Bronchial epithelial cell (primary cell): Measurements from ENCODE around the gene PPP1R2C. TPM values are rescaled to one million over a fixed set of nuclear protein-coding genes. Genes with fewer than 3 reads are reported as not detected.

Experiments
- DNase-seq: peaks from one replicate; pipeline ENCODE4 v3.0.0-alpha.2; 2010; ENCODE audit warnings: low read depth
- FAIRE-seq: peaks from 2 replicates; lab custom pipeline; 2011; peaks lifted over from hg19 to GRCh38; lab: Jason Lieb, UNC
- H3K27me3 ChIP-seq: 2 replicates; pipeline ENCODE4 v1.5.1; 2011; ENCODE audit warnings: low read length; ENCODE audit not compliant: control insufficient read depth, insufficient read depth
- H3K36me3 ChIP-seq: 2 replicates; pipeline ENCODE4 v1.5.1; 2011; ENCODE audit warnings: low read length; ENCODE audit not compliant: control insufficient read depth, insufficient read depth
- H3K4me3 ChIP-seq: 2 replicates; pipeline ENCODE4 v1.5.1; 2011; ENCODE audit warnings: mild to moderate bottlenecking, low read depth, low read length, control low read depth
- CTCF ChIP-seq: IDR thresholded peaks from 2 replicates; pipeline ENCODE4 v1.5.1; 2011; ENCODE audit warnings: mild to moderate bottlenecking, moderate library complexity, low read length, control low read depth, inconsistent platforms; ENCODE audit not compliant: insufficient read depth, severe bottlenecking
- total RNA-seq: library from RNA; depleted of rRNA; stranded (reverse); fragments of >200 nt; gene quantifications from 2 replicates; pipeline ENCODE4 v1.2.1, GENCODE V29; 2014

PPP1R2C gene
- total RNA-seq, 1 donor from 2014 or later: not detected

GRCh38 chrX:42797651-42798269 lies 19.8 kb upstream of the PPP1R2C start:
- H3K36me3 ChIP-seq: no peaks in the 10 kb centered on the region
- H3K27me3 ChIP-seq: no peaks in the 10 kb centered on the region
- TF ChIP-seq CTCF: no peak
- DNase-seq (no peak), FAIRE-seq (no peak)
- no peak overlapping the region for H3K4me3 ChIP-seq

- no peaks in the 10 kb centered on the region for H3K27me3 ChIP-seq
- no peak overlapping the region for H3K4me3 ChIP-seq
- no peak for TF ChIP-seq CTCF
- FAIRE-seq (no peak), DNase-seq (no peak)
- H3K36me3 ChIP-seq: no peaks in the 10 kb centered on the region
These were observed 5.5 kb upstream of the PPP1R2C start for GRCh38 chrX:42783451-42783850.

- no peaks in the 10 kb centered on the region for H3K27me3 ChIP-seq
- no peak for TF ChIP-seq CTCF
- no peak overlapping the region for H3K4me3 ChIP-seq
- H3K36me3 ChIP-seq: no peaks in the 10 kb centered on the region
- FAIRE-seq: no peak
- no peak for DNase-seq
These were observed 1.8 kb downstream of the PPP1R2C start for GRCh38 chrX:42776195-42776594.

GRCh38 chrX:42772874-42773273 lies 5.1 kb downstream of the PPP1R2C start:
- Histone ChIP-seq H3K36me3 (no peaks in the 10 kb centered on the region), H3K27me3 (no peaks in the 10 kb centered on the region), H3K4me3 (no peak overlapping the region)
- FAIRE-seq (no peak), DNase-seq (no peak)
- TF ChIP-seq CTCF: no peak

- H3K4me3 ChIP-seq: no peak overlapping the region
- no peaks in the 10 kb centered on the region for H3K36me3 ChIP-seq
- DNase-seq (peak; percentile 3), FAIRE-seq (no peak)
- TF ChIP-seq CTCF: no peak
- no peaks in the 10 kb centered on the region for H3K27me3 ChIP-seq
These were observed 6.2 kb downstream of the PPP1R2C start for GRCh38 chrX:42771506-42772335.
